GM15510 (cell line): Measurements from ENCODE around the gene PKD1.

ENCODE experiments used
- POLR2A ChIP-seq: IDR thresholded peaks from 3 replicates; pipeline ENCODE4 v1.6.1; 2011; ENCODE audit warnings: borderline replicate concordance; ENCODE audit not compliant: insufficient read length; ENCODE audit errors: extremely low read depth

Gene PKD1

GRCh38 chr16:2135770-2136490 is at the start of gene PKD1:
Gene PKD1, minus strand, starts transcription at chr16:2135898. Its CDS starts 209 bp downstream, at chr16:2135689.
- peak; percentile 36 for TF ChIP-seq POLR2A

- TF ChIP-seq POLR2A: no peak
These were observed 49.3 kb upstream of the PKD1 start for GRCh38 chr16:2184962-2185361.

DNA sequence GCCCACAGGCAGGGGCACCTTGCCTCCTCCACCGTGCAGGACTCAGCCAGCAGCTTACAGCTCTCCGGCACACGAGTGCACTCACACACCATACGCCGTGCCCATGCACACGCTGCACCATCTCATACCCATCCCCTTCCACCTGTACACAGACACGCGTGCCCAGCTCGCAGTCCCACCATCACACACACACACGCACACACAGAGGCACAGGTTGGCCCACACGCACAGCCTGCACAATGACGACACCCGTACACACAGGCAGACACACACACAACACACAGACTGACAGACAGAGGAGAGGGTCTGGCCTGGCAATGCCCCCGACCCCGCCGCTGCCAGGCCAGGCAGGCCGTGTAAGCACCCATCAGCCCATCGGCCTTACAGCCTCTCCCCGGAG is 48.6 kb upstream of the PKD1 start:
- TF ChIP-seq POLR2A: no peak

- no peak for TF ChIP-seq POLR2A
These were observed 48.0 kb upstream of the PKD1 start for GRCh38 chr16:2183671-2184070.

DNA sequence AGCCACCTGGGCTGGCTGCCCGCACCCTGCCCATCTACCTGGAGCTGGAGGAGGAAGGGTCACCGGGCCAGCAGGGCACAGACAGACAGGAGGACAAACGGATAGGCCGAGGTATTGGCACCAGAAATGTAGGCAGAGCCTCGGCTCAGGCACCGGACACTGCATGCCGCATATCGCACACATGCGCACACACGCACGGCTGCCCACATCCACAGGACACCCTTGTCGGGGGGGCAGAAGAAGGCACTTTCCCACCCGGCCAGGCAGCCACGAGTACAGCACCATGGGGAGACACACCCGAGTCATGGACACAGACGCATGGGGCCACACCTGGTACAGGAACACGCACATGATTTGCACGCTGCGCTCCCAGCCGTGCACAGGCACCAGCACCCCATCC is 46.3 kb upstream of the PKD1 start:
- TF ChIP-seq POLR2A: no peak

GRCh38 chr16:2180962-2181923 is 45.5 kb upstream of the PKD1 start:
- no peak for TF ChIP-seq POLR2A

DNA sequence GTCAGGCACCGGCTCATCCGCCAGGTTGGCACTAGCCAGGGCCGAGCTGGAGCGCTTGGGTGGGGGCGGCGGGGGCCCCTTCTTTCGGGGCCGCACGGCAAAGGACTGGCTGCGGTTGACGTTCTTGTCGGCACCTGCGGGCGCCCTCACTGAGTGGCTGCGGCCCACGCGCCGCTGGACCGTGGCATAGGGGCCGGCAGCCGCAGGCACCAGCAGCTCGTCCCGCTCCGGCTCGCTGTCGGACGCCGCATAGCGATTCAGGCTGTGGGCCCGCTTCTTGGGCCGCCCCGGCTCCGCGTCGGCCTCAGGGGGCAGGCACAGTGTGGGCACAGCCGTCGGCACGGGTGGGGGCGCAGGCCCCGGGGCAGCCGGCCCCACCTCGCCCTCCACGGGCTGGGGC is 44.8 kb upstream of the PKD1 start:
- TF ChIP-seq POLR2A: no peak

- TF ChIP-seq POLR2A: no peak
These were observed 43.9 kb upstream of the PKD1 start for GRCh38 chr16:2179576-2179975.

- TF ChIP-seq POLR2A: no peak
These were observed 43.4 kb upstream of the PKD1 start for GRCh38 chr16:2179107-2179501.

DNA sequence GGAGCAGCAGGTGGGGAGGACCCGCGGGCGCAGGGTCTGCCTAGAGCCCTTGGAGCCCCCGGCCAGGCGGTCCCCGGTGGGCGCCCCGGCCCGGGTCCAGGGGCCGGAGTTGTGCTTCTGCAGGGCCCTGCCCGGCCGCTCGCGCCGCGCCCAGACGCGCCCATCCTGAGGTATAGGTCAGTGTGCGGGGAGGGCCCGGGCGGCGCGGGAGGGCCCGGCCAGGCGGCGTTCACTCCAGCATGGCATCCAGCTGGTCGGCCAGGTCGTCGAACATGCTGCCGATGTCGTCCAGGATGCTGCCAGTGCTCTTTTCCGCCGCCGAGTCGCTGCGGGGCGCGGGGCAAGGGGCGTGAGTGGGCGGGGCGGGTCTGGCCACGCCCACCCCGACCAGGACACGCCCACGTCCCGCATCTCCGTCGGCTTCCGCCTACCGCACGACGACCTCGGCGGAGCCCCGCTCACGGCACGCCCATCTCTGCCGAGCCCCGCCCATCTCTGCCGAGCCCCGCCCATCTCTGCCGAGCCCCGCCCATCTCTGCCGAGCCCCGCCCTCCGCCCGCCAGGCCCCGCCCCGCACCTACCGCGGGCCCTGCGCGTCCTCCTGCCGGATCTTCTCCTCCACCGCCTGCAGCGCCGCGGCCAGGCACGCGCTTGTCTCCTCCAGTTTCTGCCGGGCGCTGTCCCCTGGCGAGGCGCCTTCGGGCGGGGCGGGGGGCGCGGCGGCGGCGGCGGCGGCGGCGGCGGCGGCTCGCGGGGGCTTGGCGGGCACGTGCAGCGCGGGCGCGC is 42.8 kb upstream of the PKD1 start:
- no peak for TF ChIP-seq POLR2A

- TF ChIP-seq POLR2A: no peak
These were observed 41.9 kb upstream of the PKD1 start for GRCh38 chr16:2177561-2177960.

DNA sequence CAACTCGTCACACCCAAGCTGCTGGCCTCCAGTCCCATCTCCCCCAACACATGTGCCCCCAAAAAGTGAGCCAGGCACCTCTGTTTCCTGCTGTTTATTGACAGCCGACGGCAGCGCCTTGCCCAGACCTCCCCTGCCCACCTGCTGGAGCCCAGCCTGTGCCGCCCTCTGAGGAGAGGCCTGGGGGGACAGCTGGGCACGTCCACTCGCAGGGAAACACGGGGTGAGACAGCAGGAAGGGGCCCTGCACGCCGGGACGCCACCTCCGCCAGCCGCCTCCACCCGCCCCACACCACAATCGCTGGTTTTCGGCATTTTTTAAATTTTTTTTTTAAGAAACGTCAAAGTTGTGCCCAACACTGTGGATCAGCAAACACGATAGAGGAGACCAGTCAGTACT is 41.4 kb upstream of the PKD1 start:
- no peak for TF ChIP-seq POLR2A

DNA sequence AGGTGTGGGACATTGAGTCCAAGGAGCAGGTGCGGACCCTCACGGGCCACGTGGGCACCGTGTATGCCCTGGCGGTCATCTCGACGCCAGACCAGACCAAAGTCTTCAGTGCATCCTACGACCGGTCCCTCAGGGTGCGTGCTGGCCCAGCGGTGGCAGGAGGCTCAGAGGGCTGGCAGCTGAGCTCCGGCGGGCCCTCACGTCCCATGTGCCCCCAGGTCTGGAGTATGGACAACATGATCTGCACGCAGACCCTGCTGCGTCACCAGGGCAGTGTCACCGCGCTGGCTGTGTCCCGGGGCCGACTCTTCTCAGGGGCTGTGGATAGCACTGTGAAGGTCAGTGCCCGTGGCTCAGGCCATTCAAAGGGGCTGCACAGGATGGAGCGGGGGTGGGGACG is 40.3 kb upstream of the PKD1 start:
- TF ChIP-seq POLR2A: no peak

DNA sequence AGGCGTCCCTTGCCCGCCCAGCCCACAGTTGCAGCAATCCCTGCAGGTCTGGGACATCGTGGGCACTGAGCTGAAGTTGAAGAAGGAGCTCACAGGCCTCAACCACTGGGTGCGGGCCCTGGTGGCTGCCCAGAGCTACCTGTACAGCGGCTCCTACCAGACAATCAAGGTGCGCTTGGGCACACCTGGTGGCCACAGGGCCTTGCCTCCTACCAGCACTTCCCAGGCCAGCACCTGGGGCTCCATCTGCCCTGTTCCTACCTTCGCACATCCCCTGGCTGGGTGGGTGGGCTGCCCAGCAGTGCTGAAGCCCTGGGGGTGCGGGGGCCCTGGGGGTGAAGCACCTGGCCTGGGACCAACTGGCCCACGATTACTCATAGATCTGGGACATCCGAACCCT is 39.8 kb upstream of the PKD1 start:
- no peak for TF ChIP-seq POLR2A
